Spleen (tissue), 7 donors: Measurements from ENCODE around the gene BLVRB.
"Not testable (repeated sequence)": the region's sequence is repeated elsewhere in the genome, so short reads cannot be mapped to it uniquely, and the experiment has no call there.

Experiments used
- CTCF ChIP-seq, 11 experiments: fragments of 200-600 bp in 7 of 11; fragments of 450-650 bp in 4 of 11; sonication (generic) in 4 of 11; IDR thresholded peaks in 8 of 11; conservative IDR thresholded peaks in 3 of 11; 1 replicate in 7 of 11; 2 replicates in 4 of 11; pipeline versions ENCODE4 v1.4.0 to v1.8.0; 2016 to 2021; ENCODE audit warnings: antibody characterized with exemption in 11 of 11, inconsistent platforms in 4 of 11, mild to moderate bottlenecking in 1 of 11
- POLR2A ChIP-seq, 3 donors: fragments of 450-650 bp; IDR thresholded peaks; one replicate each; pipeline ENCODE4 v1.5.1; 2017; ENCODE audit warnings: antibody characterized with exemption in 3 of 3, mild to moderate bottlenecking in 1 of 3
- POLR2AphosphoS5 ChIP-seq, 3 donors: sonication (generic); formaldehyde crosslinking; IDR thresholded peaks; one replicate each; pipeline ENCODE4 v1.5.1; 2017; ENCODE audit warnings: antibody characterized with exemption in 3 of 3
- donor health status: DM: no; HTN: no; CAD: no; lungs with moderate emphysema.
- donor health status: DM: no; HTN: no; CAD: no.
- donor health status: DM: no; HTN: no; CAD: no.

- TF ChIP-seq POLR2A (IDR thresholded peaks at IDR 0.05); CTCF (IDR thresholded peaks at IDR 0.05 in 8 of 11, conservative IDR thresholded peaks at IDR 0.05 in 3 of 11); POLR2AphosphoS5 (IDR thresholded peaks at IDR 0.05): not testable (repeated sequence)
Observed at GRCh38 chr19:40432760-40433159, 32.8 kb downstream of the BLVRB start.
